Caco-2 (cell line): Measurements from ENCODE around the gene ZMYND8. TPM values are rescaled to one million over a fixed set of nuclear protein-coding genes. Genes with fewer than 3 reads are reported as not detected.

Experiments
- BruUV-seq: library from RNA; stranded (reverse); fragments of 400-500 nt; replicated peaks from 2 replicates; lab custom pipeline; 2021; lab: Mats Ljungman, UMichigan
- CTCF ChIA-PET: fragments of 300-600 bp; sonication (Branson Sonifier 250); formaldehyde crosslinking; loops from one replicate; lab custom pipeline; 2022; ENCODE audit warnings: antibody characterized with exemption; lab: Charles Lee
- POLR2A ChIA-PET: fragments of 300-600 bp; sonication (Branson Sonifier 250); formaldehyde crosslinking; loops from one replicate; lab custom pipeline; 2022; ENCODE audit warnings: antibody characterized with exemption; lab: Charles Lee
- DNase-seq, 2 experiments: peaks; one replicate each; pipeline versions ENCODE4 v3.0.0 to v3.0.0-alpha.2; 2020 to 2022
- H3K27me3 ChIP-seq: replicated peaks from 2 replicates; pipeline ENCODE4 v1.6.0; 2011; ENCODE audit warnings: low read length; ENCODE audit not compliant: control insufficient read depth, insufficient read depth
- H3K36me3 ChIP-seq: 2 replicates; pipeline ENCODE4 v1.5.1; 2011; ENCODE audit warnings: low read length; ENCODE audit not compliant: control insufficient read depth, insufficient read depth
- H3K4me1 ChIP-seq: fragments of 250-450 bp; sonication (Bioruptor Pico); 2 replicates; pipeline ENCODE4 v1.5.1; 2020; ENCODE audit warnings: mild to moderate bottlenecking
- H3K4me3 ChIP-seq: 2 replicates; pipeline ENCODE4 v1.5.1; 2011; ENCODE audit warnings: low read depth, mild to moderate bottlenecking, control low read depth, low read length
- H3K9me3 ChIP-seq: fragments of 250-450 bp; sonication (Bioruptor Pico); 2 replicates; pipeline ENCODE4 v1.5.1; 2020; ENCODE audit warnings: mild to moderate bottlenecking, moderate library complexity
- H3K27ac Mint-ChIP-seq: one replicate; pipeline ENCODE4 v1.8.0; 2022; ENCODE audit warnings: mixed read lengths; ENCODE audit not compliant: unreplicated experiment
- H3K27me3 Mint-ChIP-seq: one replicate; pipeline ENCODE4 v1.8.0; 2022; ENCODE audit warnings: mixed read lengths; ENCODE audit not compliant: insufficient read depth, unreplicated experiment
- H3K36me3 Mint-ChIP-seq: one replicate; pipeline ENCODE4 v1.8.0; 2022; ENCODE audit warnings: mild to moderate bottlenecking, mixed read lengths; ENCODE audit not compliant: insufficient read depth, unreplicated experiment
- H3K4me1 Mint-ChIP-seq: one replicate; pipeline ENCODE4 v1.8.0; 2022; ENCODE audit warnings: low read depth, mixed read lengths; ENCODE audit not compliant: unreplicated experiment
- H3K4me3 Mint-ChIP-seq: one replicate; pipeline ENCODE4 v1.8.0; 2022; ENCODE audit warnings: mild to moderate bottlenecking, moderate library complexity, mixed read lengths; ENCODE audit not compliant: unreplicated experiment
- H3K9me3 Mint-ChIP-seq: one replicate; pipeline ENCODE4 v1.8.0; 2022; ENCODE audit warnings: mixed read lengths; ENCODE audit not compliant: unreplicated experiment
- intact Hi-C: fragments of 100-400 bp; cut with micrococcal nuclease; formaldehyde crosslinking; loops from one replicate; pipeline ENCODE4 v1.10.0; 2022; ENCODE audit not compliant: unreplicated experiment
- total RNA-seq: library from RNA; stranded (reverse); gene quantifications from 2 replicates; pipeline ENCODE4 v1.2.3, GENCODE V29; 2022
- TF ChIP-seq, protein P1 (sequence below), 2 experiments: fragments of 200-600 bp in 1 of 2; IDR thresholded peaks; 1 replicate in 1 of 2; 2 replicates in 1 of 2; pipeline versions ENCODE4 v1.5.1 to v1.8.0; 2011 to 2022; ENCODE audit warnings: antibody characterized with exemption in 1 of 2, control low read depth in 1 of 2, inconsistent platforms in 1 of 2, low read depth in 1 of 2, low read length in 1 of 2, mild to moderate bottlenecking in 1 of 2, moderate library complexity in 1 of 2; ENCODE audit not compliant: insufficient read depth in 1 of 2, severe bottlenecking in 1 of 2, unreplicated experiment in 1 of 2

Gene ZMYND8
- total RNA-seq, 1 experiment from 2014 or later: 194 TPM

GRCh38 chr20:47334022-47334551, 22.4 kb downstream of the ZMYND8 start:
- TF ChIP-seq, protein P1, sequence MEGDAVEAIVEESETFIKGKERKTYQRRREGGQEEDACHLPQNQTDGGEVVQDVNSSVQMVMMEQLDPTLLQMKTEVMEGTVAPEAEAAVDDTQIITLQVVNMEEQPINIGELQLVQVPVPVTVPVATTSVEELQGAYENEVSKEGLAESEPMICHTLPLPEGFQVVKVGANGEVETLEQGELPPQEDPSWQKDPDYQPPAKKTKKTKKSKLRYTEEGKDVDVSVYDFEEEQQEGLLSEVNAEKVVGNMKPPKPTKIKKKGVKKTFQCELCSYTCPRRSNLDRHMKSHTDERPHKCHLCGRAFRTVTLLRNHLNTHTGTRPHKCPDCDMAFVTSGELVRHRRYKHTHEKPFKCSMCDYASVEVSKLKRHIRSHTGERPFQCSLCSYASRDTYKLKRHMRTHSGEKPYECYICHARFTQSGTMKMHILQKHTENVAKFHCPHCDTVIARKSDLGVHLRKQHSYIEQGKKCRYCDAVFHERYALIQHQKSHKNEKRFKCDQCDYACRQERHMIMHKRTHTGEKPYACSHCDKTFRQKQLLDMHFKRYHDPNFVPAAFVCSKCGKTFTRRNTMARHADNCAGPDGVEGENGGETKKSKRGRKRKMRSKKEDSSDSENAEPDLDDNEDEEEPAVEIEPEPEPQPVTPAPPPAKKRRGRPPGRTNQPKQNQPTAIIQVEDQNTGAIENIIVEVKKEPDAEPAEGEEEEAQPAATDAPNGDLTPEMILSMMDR (IDR thresholded peaks at IDR 0.05; ENCODE audit: insufficient read depth in 1 of 2, low read depth in 1 of 2, low read length in 1 of 2, severe bottlenecking in 1 of 2, unreplicated experiment in 1 of 2): no peak
- peak overlapping the region; percentile 46 for H3K27ac Mint-ChIP-seq
- CTCF ChIA-PET: interaction anchor here (0.6 to 1.1 kb wide), 3 partner anchors 46 to 50 kb away, joined by 3 read pairs; no protein-coding TSS in a partner anchor
- peaks cover 45% of the 10 kb centered on the region for H3K4me1 Mint-ChIP-seq
- no peaks in the 10 kb centered on the region for H3K9me3 Mint-ChIP-seq
- no peak for DNase-seq
- H3K36me3 Mint-ChIP-seq: peaks cover 75% of the 10 kb centered on the region
- intact Hi-C loops: no loop called here
- Histone ChIP-seq H3K4me1 (peaks cover 52% of the 10 kb centered on the region), H3K36me3 (peaks cover 8% of the 10 kb centered on the region), H3K9me3 (no peaks in the 10 kb centered on the region), H3K27me3 (no peaks in the 10 kb centered on the region), H3K4me3 (no peak overlapping the region)
- POLR2A ChIA-PET: interaction anchor here (0.6 kb wide), 1 partner anchor 23 kb away, joined by 4 read pairs; no protein-coding TSS in a partner anchor
- BruUV-seq: no TSS peak
- H3K4me3 Mint-ChIP-seq: no peak overlapping the region
- H3K27me3 Mint-ChIP-seq: no peaks in the 10 kb centered on the region

GRCh38 chr20:47332381-47333206, 23.9 kb downstream of the ZMYND8 start:
- Mint-ChIP-seq H3K36me3 (peaks cover 89% of the 10 kb centered on the region), H3K4me3 (no peak overlapping the region), H3K4me1 (peaks cover 43% of the 10 kb centered on the region), H3K9me3 (no peaks in the 10 kb centered on the region), H3K27me3 (no peaks in the 10 kb centered on the region), H3K27ac (peak overlapping the region; percentile 39)
- POLR2A ChIA-PET: no interaction called here
- H3K36me3 ChIP-seq: peaks cover 11% of the 10 kb centered on the region
- H3K4me1 ChIP-seq: peaks cover 54% of the 10 kb centered on the region
- no peaks in the 10 kb centered on the region for H3K9me3 ChIP-seq
- H3K4me3 ChIP-seq: no peak overlapping the region
- CTCF ChIA-PET: interaction anchor here (0.7 kb wide), 1 partner anchor 74 kb away, joined by 3 read pairs; no protein-coding TSS in a partner anchor
- H3K27me3 ChIP-seq: no peaks in the 10 kb centered on the region
- BruUV-seq: no TSS peak
- intact Hi-C loops: no loop called here
- TF ChIP-seq, protein P1 (IDR thresholded peaks at IDR 0.05; ENCODE audit: insufficient read depth in 1 of 2, low read depth in 1 of 2, low read length in 1 of 2, severe bottlenecking in 1 of 2, unreplicated experiment in 1 of 2): no peak
- DNase-seq: no peak

DNA sequence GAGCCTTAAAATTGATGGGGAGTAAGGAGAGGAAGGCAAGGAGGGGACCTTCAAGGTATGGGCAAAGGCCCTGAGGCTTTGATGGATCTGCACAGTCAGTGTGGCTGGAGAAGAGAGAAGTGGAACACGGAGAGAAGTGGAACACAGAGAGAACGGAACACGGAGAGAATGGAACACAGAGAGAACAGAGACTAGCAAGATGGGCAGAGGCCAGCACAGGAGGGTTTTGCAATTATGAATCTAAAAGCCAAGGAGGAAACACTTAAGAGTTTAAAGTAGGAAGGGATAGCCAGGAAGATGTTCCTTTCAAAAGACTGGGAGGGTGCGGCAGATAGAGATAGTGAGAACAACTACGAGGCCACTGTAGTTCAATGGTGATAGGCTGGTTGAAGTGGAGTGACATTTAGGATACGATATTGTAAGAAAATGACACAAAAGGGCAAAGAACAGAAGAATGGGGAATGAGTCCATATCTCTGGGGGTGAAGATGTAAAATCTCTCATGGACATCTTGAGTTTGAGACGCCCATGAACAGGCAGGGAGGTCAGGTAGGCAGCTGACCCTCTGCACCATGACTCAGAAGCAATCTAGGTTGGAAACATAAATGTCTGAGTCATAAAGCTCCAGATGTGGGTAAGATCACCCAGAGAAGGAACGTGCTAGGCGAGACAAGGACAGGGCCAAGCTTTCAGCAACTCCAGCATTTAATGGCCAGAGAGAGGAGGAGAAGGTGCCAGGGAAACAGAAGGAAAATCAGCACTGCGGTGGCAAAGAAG, 25.4 kb downstream of the ZMYND8 start:
- H3K4me3 Mint-ChIP-seq: peak overlapping the region; percentile 0
- no TSS peak for BruUV-seq
- TF ChIP-seq, protein P1 (IDR thresholded peaks at IDR 0.05; ENCODE audit: insufficient read depth in 1 of 2, low read depth in 1 of 2, low read length in 1 of 2, severe bottlenecking in 1 of 2, unreplicated experiment in 1 of 2): no peak
- peaks cover 90% of the 10 kb centered on the region for H3K36me3 Mint-ChIP-seq
- H3K27me3 ChIP-seq: no peaks in the 10 kb centered on the region
- peaks cover 50% of the 10 kb centered on the region for H3K4me1 Mint-ChIP-seq
- no peaks in the 10 kb centered on the region for H3K27me3 Mint-ChIP-seq
- H3K27ac Mint-ChIP-seq: peak overlapping the region; percentile 39
- H3K4me1 ChIP-seq: peaks cover 67% of the 10 kb centered on the region
- peaks cover 11% of the 10 kb centered on the region for H3K36me3 ChIP-seq
- intact Hi-C loops: no loop called here
- no peak for DNase-seq
- H3K4me3 ChIP-seq: no peak overlapping the region
- CTCF ChIA-PET: interaction anchor here (1.3 to 3.1 kb wide), 2 partner anchors 53 kb away, joined by 8 to 12 read pairs; no protein-coding TSS in a partner anchor
- H3K9me3 ChIP-seq: no peaks in the 10 kb centered on the region
- POLR2A ChIA-PET: interaction anchor here (0.6 to 1.2 kb wide), 3 partner anchors 25 to 28 kb away, joined by 5 to 7 read pairs (median 5); partner anchors contain the start of gene ZMYND8
- no peaks in the 10 kb centered on the region for H3K9me3 Mint-ChIP-seq
